Stimulated activated CD8-positive, alpha-beta memory T cell treated with anti-CD3 and anti-CD28 coated beads, Interleukin-4, amount 100 ng/mL, for 4 hours (primary cell): Measurements from ENCODE around the gene ASTN2.

Source experiments
- DNase-seq, 2 donors: peaks; one replicate each; pipeline ENCODE4 v3.0.0-alpha.2; 2020; ENCODE audit warnings: low read depth in 2 of 2, low spot score in 1 of 2

The ASTN2 gene

GRCh38 chr9:116647515-116647809 is 767.4 kb downstream of the ASTN2 start:
- no peak for DNase-seq

GRCh38 chr9:116646661-116647514 is 768.0 kb downstream of the ASTN2 start:
- DNase-seq, result no peak

GRCh38 chr9:116644091-116644688 is 770.7 kb downstream of the ASTN2 start:
- no peak for DNase-seq

- no peak for DNase-seq
Observed at GRCh38 chr9:116643691-116644090, 771.2 kb downstream of the ASTN2 start.

GRCh38 chr9:116641292-116642059 is 773.4 kb downstream of the ASTN2 start:
- no peak for DNase-seq

GRCh38 chr9:116639251-116639741 is 775.6 kb downstream of the ASTN2 start:
- DNase-seq, result no peak

GRCh38 chr9:116635908-116636307 is 778.9 kb downstream of the ASTN2 start:
- DNase-seq, result no peak

- no peak for DNase-seq
Observed at GRCh38 chr9:116632990-116633838, 781.6 kb downstream of the ASTN2 start.

GRCh38 chr9:116629634-116630033 is 785.2 kb downstream of the ASTN2 start:
- no peak for DNase-seq

GRCh38 chr9:116628716-116629115 is 786.1 kb downstream of the ASTN2 start:
- DNase-seq, result no peak

GRCh38 chr9:116627433-116627832 is 787.4 kb downstream of the ASTN2 start:
- no peak for DNase-seq

GRCh38 chr9:116626762-116627161 is 788.1 kb downstream of the ASTN2 start:
- no peak for DNase-seq

GRCh38 chr9:116623715-116624114 is 791.1 kb downstream of the ASTN2 start:
- no peak for DNase-seq

GRCh38 chr9:116617389-116617788 is 797.5 kb downstream of the ASTN2 start:
- no peak for DNase-seq

GRCh38 chr9:116616304-116616914 is 798.4 kb downstream of the ASTN2 start:
- no peak for DNase-seq

- DNase-seq, result no peak
Observed at GRCh38 chr9:116608064-116608463, 806.8 kb downstream of the ASTN2 start.

- DNase-seq, result no peak
Observed at GRCh38 chr9:116605904-116606341, 808.9 kb downstream of the ASTN2 start.

- no peak for DNase-seq
Observed at GRCh38 chr9:116605060-116605459, 809.8 kb downstream of the ASTN2 start.

- DNase-seq, result no peak
Observed at GRCh38 chr9:116604251-116604650, 810.6 kb downstream of the ASTN2 start.

- no peak for DNase-seq
Observed at GRCh38 chr9:116599342-116599884, 815.4 kb downstream of the ASTN2 start.
